RPMI7951 (cell line): ENCODE measurements around the gene TBXAS1. TPM values are rescaled to one million over a fixed set of nuclear protein-coding genes. Genes with fewer than 3 reads are reported as not detected.

Experiments
- DNase-seq: peaks from one replicate; pipeline ENCODE4 v3.0.0-alpha.2; 2012; ENCODE audit warnings: low read depth
- total RNA-seq: library from RNA; depleted of rRNA; stranded (reverse); fragments of >200 nt; shearing (Covaris generic); gene quantifications from 2 replicates; pipeline ENCODE4 v1.2.3, GENCODE V29; 2014; rRNA removed

TBXAS1 gene
- 2.4 and 3.5 TPM in 2 replicates for total RNA-seq

GRCh38 chr7:139829025-139829774, at the start of gene TBXAS1:
Gene TBXAS1 (plus strand): TSS chr7:139829264. CDS start chr7:139829391, 127 bp downstream.
- no peak for DNase-seq

GRCh38 chr7:139782932-139783331, 46.1 kb upstream of the TBXAS1 start:
- no peak for DNase-seq

GRCh38 chr7:139783647-139784385, 45.2 kb upstream of the TBXAS1 start:
- DNase-seq: no peak

- DNase-seq: no peak
Measured at GRCh38 chr7:139784648-139785047, 44.4 kb upstream of the TBXAS1 start.

DNA sequence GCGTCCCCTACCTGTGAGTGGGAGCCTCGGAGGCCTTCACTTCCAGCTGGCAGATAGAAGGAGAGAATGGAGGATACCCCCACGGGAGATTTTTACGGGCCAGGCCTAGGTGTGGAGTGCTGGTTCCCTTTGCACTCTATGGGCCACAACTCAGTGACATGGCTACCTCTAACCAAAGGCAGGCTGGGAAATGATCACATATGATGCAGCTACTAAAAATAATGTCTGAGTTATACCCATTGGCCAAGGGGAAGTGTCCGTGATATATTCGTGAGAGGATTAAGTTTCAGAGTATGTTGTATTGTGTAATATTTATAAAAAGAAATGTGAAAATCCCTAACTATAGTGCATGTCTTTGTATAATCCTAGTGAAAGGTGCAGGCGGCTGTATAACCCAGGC, 37.7 kb upstream of the TBXAS1 start:
- no peak for DNase-seq

- DNase-seq: no peak
Measured at GRCh38 chr7:139797607-139798006, 31.5 kb upstream of the TBXAS1 start.

DNA sequence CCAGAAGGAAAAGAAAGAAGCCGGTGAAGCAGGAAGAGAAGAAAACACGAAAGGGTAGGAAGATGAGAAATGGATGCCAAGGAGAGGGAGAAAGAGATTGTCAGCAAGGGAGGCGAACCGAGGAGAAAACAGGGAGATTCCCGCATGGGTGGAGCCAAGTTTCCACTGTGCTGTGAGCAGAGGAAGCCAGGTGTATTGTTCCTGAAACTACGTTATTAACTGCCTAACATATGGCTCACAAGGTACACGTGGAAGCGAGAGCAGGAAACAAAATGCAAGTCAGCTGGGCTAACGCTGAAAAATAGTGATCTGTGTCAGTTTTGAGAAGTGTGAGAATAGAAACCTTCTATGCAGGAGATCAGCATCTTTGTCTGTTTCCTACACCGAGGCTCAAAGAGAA, 30.8 kb upstream of the TBXAS1 start:
- no peak for DNase-seq

GRCh38 chr7:139798892-139799291, 30.2 kb upstream of the TBXAS1 start:
- DNase-seq: no peak

DNA sequence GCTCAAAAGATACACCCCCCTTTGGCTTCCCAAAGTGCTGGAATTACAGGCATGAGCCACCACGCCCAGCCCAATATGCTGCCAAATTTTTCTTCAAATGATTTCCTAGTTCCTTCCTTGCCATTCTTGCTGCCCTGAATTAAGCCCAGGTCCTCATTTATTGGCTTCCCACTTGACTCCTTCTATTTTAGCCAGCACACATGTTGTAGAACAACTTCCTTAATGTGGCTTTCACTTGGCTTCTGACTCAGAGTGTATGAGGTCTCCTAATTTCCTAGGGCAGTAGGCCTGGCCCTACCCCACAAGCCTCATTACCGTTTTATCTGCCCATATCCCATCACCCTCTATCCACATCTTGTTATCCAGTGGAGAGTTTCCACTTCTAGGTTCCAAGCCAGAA, 29.5 kb upstream of the TBXAS1 start:
- peak; percentile 60 for DNase-seq

- no peak for DNase-seq
Measured at GRCh38 chr7:139804571-139804970, 24.5 kb upstream of the TBXAS1 start.

DNA sequence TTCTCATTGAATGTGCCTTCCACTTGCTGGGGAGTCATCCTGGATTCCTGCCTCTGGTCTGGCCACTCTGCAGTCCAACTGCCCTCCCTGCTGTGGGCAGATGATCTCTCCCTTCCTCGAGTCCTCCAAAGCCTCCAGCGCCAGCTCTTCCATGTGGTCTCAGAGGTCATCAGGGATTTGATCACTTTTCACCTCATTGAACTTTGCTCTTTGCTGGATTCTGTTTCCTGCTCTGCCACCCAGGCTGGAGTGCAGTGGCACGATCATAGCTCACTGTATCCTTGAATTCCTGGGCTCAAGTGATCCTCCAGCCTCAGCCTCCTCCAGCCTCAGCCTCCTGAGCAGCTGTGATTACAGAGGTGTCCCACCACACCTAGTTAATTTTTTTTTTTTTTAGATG, 22.1 kb upstream of the TBXAS1 start:
- DNase-seq: no peak

DNA sequence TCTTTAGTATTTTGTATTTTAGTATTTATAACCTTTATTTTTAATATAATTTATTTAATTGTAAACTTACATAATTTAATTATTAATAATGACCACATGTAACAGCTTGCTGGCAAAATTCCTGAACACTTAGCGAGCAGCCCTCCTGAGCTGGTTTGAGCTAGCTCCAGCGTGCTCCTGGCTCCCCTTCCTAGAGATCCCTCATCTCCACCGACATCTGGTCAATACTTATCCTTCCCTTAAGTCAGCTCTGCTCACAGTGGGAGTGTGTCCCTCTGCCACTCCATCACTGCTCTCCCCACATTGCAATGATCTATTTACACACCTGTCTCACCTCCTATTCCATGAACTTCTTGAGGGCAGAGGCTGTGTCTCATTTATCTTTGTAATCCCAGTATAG, 20.6 kb upstream of the TBXAS1 start:
- no peak for DNase-seq

DNA sequence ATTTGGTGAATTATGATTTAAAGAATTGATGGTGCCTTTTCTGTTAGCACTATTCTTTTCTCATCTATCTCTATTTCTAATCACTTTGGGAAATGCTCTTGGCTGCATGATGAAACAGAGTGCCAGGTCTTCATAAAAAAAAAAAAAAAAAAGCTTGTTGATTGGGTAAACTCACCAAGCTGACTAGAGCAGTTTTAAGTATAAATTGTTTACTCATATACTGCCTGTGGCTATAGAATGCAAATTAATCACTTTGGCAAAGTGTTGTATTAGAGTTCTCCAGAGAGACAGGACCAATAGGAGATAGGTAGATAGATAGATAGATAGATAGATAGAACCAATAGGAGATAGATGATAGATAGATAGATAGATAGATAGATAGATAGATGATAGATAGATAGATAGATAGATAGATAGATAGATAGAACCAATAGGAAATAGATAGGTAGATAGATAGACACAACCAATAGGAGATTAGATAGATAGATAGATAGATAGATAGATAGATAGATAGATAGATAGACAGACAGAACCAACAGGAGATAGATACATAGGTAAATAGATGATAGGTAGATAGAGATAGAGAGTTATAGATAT, 20.1 kb upstream of the TBXAS1 start:
- no peak for DNase-seq

- DNase-seq: peak; percentile 36
Measured at GRCh38 chr7:139811066-139811465, 18.0 kb upstream of the TBXAS1 start.

GRCh38 chr7:139813151-139813550, 15.9 kb upstream of the TBXAS1 start:
- DNase-seq: no peak

DNA sequence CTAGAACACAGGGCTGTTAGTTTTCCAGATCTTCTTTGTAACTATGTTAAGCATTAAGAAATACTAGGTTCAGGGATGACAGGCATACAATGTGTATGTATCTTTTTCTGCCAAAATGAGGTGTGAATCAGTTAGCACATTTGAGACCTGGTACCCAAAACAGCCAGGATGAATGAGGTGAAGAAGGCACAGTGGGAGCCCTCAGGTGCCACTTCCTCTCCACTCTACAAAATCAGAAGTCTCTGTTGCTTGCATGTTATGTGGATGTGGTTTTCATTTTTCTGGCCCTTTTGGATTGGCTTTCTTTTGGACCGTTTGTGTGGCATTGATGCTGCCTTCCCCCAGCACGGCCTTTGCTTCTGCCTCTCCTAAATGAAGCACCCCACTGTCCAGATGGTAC, 15.4 kb upstream of the TBXAS1 start:
- DNase-seq: no peak

DNA sequence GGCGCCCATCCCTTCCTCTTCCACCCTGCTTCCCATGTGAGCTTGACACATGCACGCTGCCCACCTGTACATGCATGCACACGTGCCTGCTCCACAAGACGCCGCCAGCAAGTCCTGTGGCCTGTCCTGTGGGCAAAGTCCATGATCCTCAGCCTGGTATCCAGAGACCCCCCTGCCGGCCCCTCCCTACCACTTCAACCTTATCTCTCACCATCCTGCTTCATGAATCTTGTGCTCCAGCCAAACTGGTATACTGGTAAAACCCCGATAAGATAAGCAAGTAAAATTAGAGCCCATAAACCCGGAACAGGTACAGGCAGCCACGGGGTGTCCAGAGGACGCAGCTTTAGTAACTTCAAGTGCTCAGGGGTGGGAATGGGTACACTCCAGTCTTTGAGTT, 11.8 kb upstream of the TBXAS1 start:
- no peak for DNase-seq

DNA sequence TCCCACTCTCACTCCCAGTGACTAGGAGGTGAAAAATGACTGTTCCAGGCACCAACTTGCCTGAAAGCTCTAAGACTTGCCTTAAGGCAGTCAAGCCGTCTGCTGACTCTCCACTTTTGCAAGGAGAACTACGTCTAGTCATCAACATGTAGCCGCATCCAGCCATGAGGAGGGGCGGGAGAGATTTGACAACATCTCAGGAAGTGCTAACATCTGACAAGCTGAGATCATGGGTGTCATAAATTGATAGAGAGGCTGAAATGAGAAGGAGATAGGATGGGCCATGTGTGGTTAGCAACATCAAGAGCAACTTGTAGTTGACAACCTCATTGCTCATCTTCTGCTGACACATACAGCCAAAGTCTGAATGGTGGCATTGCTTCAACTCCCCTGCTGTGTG, 9.0 kb upstream of the TBXAS1 start:
- no peak for DNase-seq

DNA sequence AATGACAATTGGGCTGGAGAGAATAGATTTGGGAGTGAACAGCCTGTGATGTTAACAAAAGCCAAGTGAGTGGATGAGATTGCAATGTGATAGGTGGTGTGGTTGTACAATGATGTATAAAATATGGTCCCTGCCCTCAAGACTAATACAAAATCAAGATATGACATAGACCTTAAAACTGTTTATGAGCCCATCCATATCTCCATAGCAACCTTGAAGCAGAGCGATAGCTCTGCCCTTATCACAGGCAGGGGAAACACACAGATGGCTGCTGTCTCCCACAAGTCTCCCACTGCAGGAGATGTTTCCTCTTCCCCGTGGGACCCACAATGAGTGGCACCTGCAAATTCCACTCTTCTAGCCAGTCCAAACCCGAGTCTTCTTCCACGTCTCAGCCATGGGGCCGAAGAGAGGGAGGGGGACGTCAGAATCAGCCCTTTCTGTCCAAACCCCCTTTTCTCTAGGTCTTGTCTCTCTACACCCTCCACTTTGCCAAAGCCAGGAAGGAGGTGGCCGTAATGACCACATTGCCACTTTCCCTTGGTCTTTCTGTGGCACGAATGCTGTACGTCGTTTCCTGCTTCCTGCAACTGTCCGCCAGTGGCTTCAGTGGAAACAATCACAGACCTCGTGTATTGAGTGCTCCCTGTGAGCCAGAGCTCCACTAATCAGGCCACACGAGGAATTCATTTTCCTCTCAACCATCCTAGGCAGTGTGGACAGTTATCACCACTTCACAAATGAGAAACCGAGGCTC, 7.5 kb upstream of the TBXAS1 start:
- DNase-seq: no peak

- DNase-seq: no peak
Measured at GRCh38 chr7:139822855-139823254, 6.2 kb upstream of the TBXAS1 start.

DNA sequence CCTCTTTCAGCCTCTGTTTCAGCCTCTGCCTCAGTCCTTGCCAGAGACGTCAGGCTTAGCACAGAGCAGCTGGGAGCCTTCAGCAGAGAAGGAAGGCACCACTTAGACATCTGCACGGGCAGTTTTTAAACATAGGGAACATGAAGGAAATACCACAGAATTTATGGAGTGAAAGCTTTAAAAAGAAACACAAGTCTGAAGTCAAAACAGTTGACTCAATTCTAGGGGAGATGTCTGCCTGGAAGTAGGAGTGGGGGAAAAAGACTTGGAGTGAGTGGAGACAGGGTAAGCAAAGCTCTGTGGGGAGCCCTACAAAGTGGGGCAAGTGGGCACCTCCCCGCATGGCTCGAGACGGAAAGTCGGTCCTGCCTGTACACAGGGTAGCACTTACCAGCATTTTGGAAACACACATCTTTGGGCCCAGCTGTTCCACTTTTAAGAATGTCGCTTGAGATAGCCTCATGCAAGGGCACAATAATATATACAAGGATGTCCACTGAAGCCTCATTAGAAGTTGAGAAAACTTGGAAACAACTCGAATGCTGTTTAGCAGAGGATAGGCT, 5.0 kb upstream of the TBXAS1 start:
- no peak for DNase-seq
